IMR-90 (cell line): Measurements from ENCODE around the gene ZDHHC3. TPM values are rescaled to one million over a fixed set of nuclear protein-coding genes. Genes with fewer than 3 reads are reported as not detected.

Experiments used
- ATAC-seq: fragments of 200-7000 bp; cut with Tn5 transposase; 2 replicates; pipeline ENCODE4 v1.9.1; 2020; ENCODE audit warnings: low read depth, mild to moderate bottlenecking, moderate library complexity
- BruUV-seq: library from RNA; stranded (reverse); fragments of 400-500 nt; replicated peaks from 2 replicates; lab custom pipeline; 2021; lab: Mats Ljungman, UMichigan
- CTCF ChIA-PET: fragments of 300-600 bp; formaldehyde crosslinking; extraction: SDS; loops from one replicate; lab custom pipeline; 2021; ENCODE audit warnings: antibody characterized with exemption; lab: Yijun Ruan, JAX
- POLR2A ChIA-PET: fragments of 300-600 bp; sonication (Branson Sonifier 250); formaldehyde crosslinking; loops from one replicate; lab custom pipeline; 2022; ENCODE audit warnings: antibody characterized with exemption; ENCODE audit not compliant: unreplicated experiment; lab: Charles Lee
- DNase-seq: peaks from one replicate; pipeline ENCODE4 v3.0.0; 2013
- H2AFZ ChIP-seq: replicated peaks from 2 replicates; pipeline ENCODE3; 2013; ENCODE audit warnings: low read length, mild to moderate bottlenecking; ENCODE audit not compliant: poor library complexity
- H2AK5ac ChIP-seq: 2 replicates; pipeline ENCODE4 v1.6.1; 2013; ENCODE audit warnings: low read depth, low read length, inconsistent platforms
- H2AK9ac ChIP-seq: replicated peaks from 2 replicates; pipeline ENCODE3; 2013; ENCODE audit warnings: mild to moderate bottlenecking, low read depth, low read length, moderate library complexity; ENCODE audit not compliant: poor library complexity
- H2BK120ac ChIP-seq: 2 replicates; pipeline ENCODE4 v1.6.1; 2013; ENCODE audit warnings: low read depth, low read length, inconsistent platforms
- H2BK15ac ChIP-seq: 3 replicates; pipeline ENCODE4 v1.6.1; 2013; ENCODE audit warnings: low read depth, low read length, inconsistent platforms
- H2BK20ac ChIP-seq: 2 replicates; pipeline ENCODE4 v1.6.1; 2013; ENCODE audit warnings: low read depth, mild to moderate bottlenecking, inconsistent platforms, low read length, moderate library complexity
- H2BK5ac ChIP-seq: 2 replicates; pipeline ENCODE4 v1.6.1; 2013; ENCODE audit warnings: mild to moderate bottlenecking, low read depth, low read length, inconsistent platforms; ENCODE audit not compliant: poor library complexity, severe bottlenecking
- H3K14ac ChIP-seq: replicated peaks from 2 replicates; pipeline ENCODE4 v1.6.1; 2013; ENCODE audit warnings: low read depth, low read length, inconsistent platforms
- H3K18ac ChIP-seq: 2 replicates; pipeline ENCODE4 v1.6.1; 2013; ENCODE audit warnings: low read depth, low read length, control low read depth
- H3K23ac ChIP-seq: 2 replicates; pipeline ENCODE4 v1.6.1; 2013; ENCODE audit warnings: low read depth, low read length, inconsistent platforms
- H3K27ac ChIP-seq: 2 replicates; pipeline ENCODE4 v1.5.1; 2013; ENCODE audit warnings: mild to moderate bottlenecking, control low read depth, low read length; ENCODE audit not compliant: insufficient read depth
- H3K27me3 ChIP-seq: 2 replicates; pipeline ENCODE4 v1.6.1; 2013; ENCODE audit warnings: low read length; ENCODE audit not compliant: control insufficient read depth, insufficient read depth
- H3K36me3 ChIP-seq: 2 replicates; pipeline ENCODE4 v1.6.1; 2013; ENCODE audit warnings: low read length, mixed read lengths; ENCODE audit not compliant: control insufficient read depth, insufficient read depth
- H3K4ac ChIP-seq: 2 replicates; pipeline ENCODE4 v1.6.1; 2013; ENCODE audit warnings: low read depth, low read length, inconsistent platforms
- H3K4me1 ChIP-seq: 2 replicates; pipeline ENCODE4 v1.6.1; 2013; ENCODE audit warnings: low read length, mixed read lengths; ENCODE audit not compliant: control insufficient read depth, insufficient read depth
- H3K4me2 ChIP-seq: 2 replicates; pipeline ENCODE4 v1.6.1; 2013; ENCODE audit warnings: low read depth, mild to moderate bottlenecking, control low read depth, low read length, moderate library complexity
- H3K4me3 ChIP-seq: 2 replicates; pipeline ENCODE4 v1.5.1; 2013; ENCODE audit warnings: low read depth, mild to moderate bottlenecking, control low read depth, low read length, moderate library complexity; ENCODE audit not compliant: insufficient read depth
- H3K56ac ChIP-seq: 2 replicates; pipeline ENCODE4 v1.6.1; 2013; ENCODE audit warnings: low read length, inconsistent platforms; ENCODE audit not compliant: insufficient read depth; ENCODE audit errors: extremely low read depth
- H3K79me1 ChIP-seq, 2 experiments: 2 replicates each; pipeline ENCODE4 v1.6.1; 2013; ENCODE audit warnings: low read length in 2 of 2, inconsistent platforms in 1 of 2, low read depth in 1 of 2
- H3K9ac ChIP-seq: 2 replicates; pipeline ENCODE4 v1.6.1; 2013; ENCODE audit warnings: low read depth, low read length, control low read depth
- H3K9me1 ChIP-seq: 2 replicates; pipeline ENCODE4 v1.6.1; 2013; ENCODE audit warnings: low read length, inconsistent platforms; ENCODE audit not compliant: insufficient read depth
- H3K9me3 ChIP-seq: 2 replicates; pipeline ENCODE4 v1.6.1; 2013; ENCODE audit warnings: low read length; ENCODE audit not compliant: control insufficient read depth, insufficient read depth
- H4K20me1 ChIP-seq: 2 replicates; pipeline ENCODE4 v1.6.1; 2013; ENCODE audit warnings: low read length, inconsistent platforms; ENCODE audit not compliant: insufficient read depth
- H4K5ac ChIP-seq: 2 replicates; pipeline ENCODE4 v1.6.1; 2013; ENCODE audit warnings: mild to moderate bottlenecking, low read depth, low read length, control low read depth
- H4K8ac ChIP-seq, 2 experiments: 2 replicates each; pipeline ENCODE4 v1.6.1; 2013; ENCODE audit warnings: low read depth in 2 of 2, low read length in 2 of 2, control low read depth in 1 of 2, inconsistent platforms in 1 of 2
- H4K91ac ChIP-seq: 2 replicates; pipeline ENCODE4 v1.6.1; 2013; ENCODE audit warnings: low read depth, low read length, inconsistent platforms; ENCODE audit not compliant: insufficient read depth
- BHLHE40 ChIP-seq: fragments of 150-350 bp; IDR thresholded peaks from 2 replicates; pipeline ENCODE4 v1.6.1; 2016; ENCODE audit warnings: mild to moderate bottlenecking, low read depth, low read length
- CHD1 ChIP-seq: IDR thresholded peaks from 2 replicates; pipeline ENCODE4 v1.6.1; 2012; ENCODE audit warnings: low read depth, low read length, improper control_type of control experiment
- CTCF ChIP-seq: conservative IDR thresholded peaks from 2 replicates; pipeline ENCODE4 v1.5.1; 2012; ENCODE audit warnings: mild to moderate bottlenecking, low read depth, low read length, improper control_type of control experiment
- ELK1 ChIP-seq: fragments of 150-350 bp; IDR thresholded peaks from 2 replicates; pipeline ENCODE4 v1.6.1; 2016; ENCODE audit warnings: low read depth, mild to moderate bottlenecking, low read length, moderate library complexity, borderline replicate concordance
- MAFK ChIP-seq: IDR thresholded peaks from 2 replicates; pipeline ENCODE4 v1.6.1; 2012; ENCODE audit warnings: low read depth, low read length, improper control_type of control experiment
- MAZ ChIP-seq: IDR thresholded peaks from 2 replicates; pipeline ENCODE4 v1.6.1; 2012; ENCODE audit warnings: low read depth, mild to moderate bottlenecking, low read length, improper control_type of control experiment, moderate library complexity, borderline replicate concordance
- MXI1 ChIP-seq: IDR thresholded peaks from 2 replicates; pipeline ENCODE4 v1.6.1; 2012; ENCODE audit warnings: low read depth, mild to moderate bottlenecking, low read length, moderate library complexity, borderline replicate concordance
- NFE2L2 ChIP-seq: fragments of 150-350 bp; IDR thresholded peaks from 2 replicates; pipeline ENCODE4 v1.6.1; 2016; ENCODE audit warnings: low read depth, mild to moderate bottlenecking, low read length
- POLR2A ChIP-seq: IDR thresholded peaks from 2 replicates; pipeline ENCODE4 v1.6.1; 2012; ENCODE audit warnings: mild to moderate bottlenecking, low read depth, low read length
- RAD21 ChIP-seq: IDR thresholded peaks from 2 replicates; pipeline ENCODE4 v1.6.1; 2012; ENCODE audit warnings: low read length, improper control_type of control experiment
- RFX5 ChIP-seq: IDR thresholded peaks from 2 replicates; pipeline ENCODE4 v1.8.0; 2012; ENCODE audit warnings: low read depth, mild to moderate bottlenecking, low read length, moderate library complexity
- USF2 ChIP-seq: fragments of 150-350 bp; IDR thresholded peaks from 2 replicates; pipeline ENCODE4 v1.6.1; 2017; ENCODE audit warnings: mild to moderate bottlenecking, antibody characterized with exemption, low read length, low read depth
- WGBS, 2 experiments: methylation state at CpG; one replicate each; pipeline versions ENCODE4 v1.1.5 to v1.1.7; 2013; ENCODE audit warnings: missing lambda C conversion rate in 2 of 2; ENCODE audit not compliant: insufficient read length in 1 of 2; ENCODE audit errors: extremely low coverage in 2 of 2; 5-methylcytosine and 5-hydroxymethylcytosine counted together
- dilution Hi-C: fragments of 300-500 bp; cut with HindIII; formaldehyde crosslinking; loops from one replicate; pipeline ENCODE4 v1.14.3; 2018; ENCODE audit warnings: low sequenced_read_pairs; ENCODE audit not compliant: unreplicated experiment
- in situ Hi-C: fragments of 300-500 bp; cut with MboI; formaldehyde crosslinking; loops from 3 replicates; pipeline ENCODE4 v1.14.3; 2019; ENCODE audit warnings: low sequenced_read_pairs, inconsistent platforms, mixed read lengths
- intact Hi-C: fragments of 100-400 bp; cut with micrococcal nuclease; formaldehyde crosslinking; loops from 2 replicates; pipeline ENCODE4 v1.10.0; 2022
- polyA plus RNA-seq, 3 experiments: library from polyadenylated mRNA; depleted of rRNA; stranded (reverse); fragments of >200 nt; gene quantifications; 2 replicates each; pipeline ENCODE4 v1.2.3, GENCODE V29; 2012; ENCODE audit warnings: low replicate concordance in 1 of 3
- total RNA-seq: library from RNA; depleted of rRNA; stranded (reverse); fragments of >200 nt; gene quantifications from 2 replicates; pipeline ENCODE4 v1.2.3, GENCODE V29; 2012

The ZDHHC3 gene
- total and polyA plus RNA-seq, 2 of the 4 experiments (the other 2 are of a cell fraction) = 57.7 to 59.6 TPM

GRCh38 chr3:44954304-44954703 lies 21.7 kb downstream of the ZDHHC3 start:
- no peak overlapping the region for H3K27ac ChIP-seq
- no TSS peak for BruUV-seq
- in situ Hi-C loops = no loop called here

More at GRCh38 chr3:44954304-44954703, 21.7 kb downstream of the ZDHHC3 start:
- Histone ChIP-seq H3K56ac (no peak overlapping the region), H4K20me1 (peaks cover 29% of the 10 kb centered on the region), H4K8ac (no peak overlapping the region), H3K23ac (no peak overlapping the region), H3K9ac (no peak overlapping the region), H3K27me3 (no peaks in the 10 kb centered on the region), H3K79me1 (peaks cover 33 to 81% of the 10 kb centered on the region in 2 experiments), H3K4me3 (no peak overlapping the region), H2BK20ac (no peak overlapping the region), H3K9me3 (no peaks in the 10 kb centered on the region), H2BK120ac (no peak overlapping the region), H4K91ac (no peak overlapping the region), H3K4ac (no peak overlapping the region), H2BK15ac (no peak overlapping the region), H2AFZ (no peak overlapping the region), H3K14ac (no peak overlapping the region), H2BK5ac (no peak overlapping the region), H3K18ac (no peak overlapping the region), H3K4me2 (no peak overlapping the region), H3K9me1 (peaks cover 43% of the 10 kb centered on the region), H2AK5ac (no peak overlapping the region), H3K4me1 (peaks cover 8% of the 10 kb centered on the region; the same call in 1 of the 2 replicates), H4K5ac (no peak overlapping the region), H2AK9ac (no peak overlapping the region), H3K36me3 (peaks cover 23% of the 10 kb centered on the region)
- intact Hi-C loops = no loop called here
- no peak for DNase-seq
- WGBS, 2 experiments = no CpG with 5 or more reads among the region's 5 CpGs
- dilution Hi-C loops = no loop called here
- TF ChIP-seq NFE2L2 = no peak
- no peak for TF ChIP-seq RAD21
- TF ChIP-seq POLR2A = no peak
- no peak for TF ChIP-seq RFX5
- no peak for TF ChIP-seq CHD1
- TF ChIP-seq ELK1 = no peak
- TF ChIP-seq MAZ = no peak
- no peak for TF ChIP-seq CTCF
- no peak for TF ChIP-seq MXI1
- TF ChIP-seq MAFK = no peak
- no peak for TF ChIP-seq BHLHE40
- TF ChIP-seq USF2 = no peak
- no peak for ATAC-seq
- ChIA-PET CTCF (interaction anchor here (1.2 kb wide), 1 partner anchor 30 kb away, joined by 3 read pairs; no protein-coding TSS in a partner anchor), POLR2A (no interaction called here)
